ENCODE data around the gene MICALL2.
A peak's percentile ranks its signal among the peaks of the same experiment; 100 is the strongest.

MICALL2 gene

DNA sequence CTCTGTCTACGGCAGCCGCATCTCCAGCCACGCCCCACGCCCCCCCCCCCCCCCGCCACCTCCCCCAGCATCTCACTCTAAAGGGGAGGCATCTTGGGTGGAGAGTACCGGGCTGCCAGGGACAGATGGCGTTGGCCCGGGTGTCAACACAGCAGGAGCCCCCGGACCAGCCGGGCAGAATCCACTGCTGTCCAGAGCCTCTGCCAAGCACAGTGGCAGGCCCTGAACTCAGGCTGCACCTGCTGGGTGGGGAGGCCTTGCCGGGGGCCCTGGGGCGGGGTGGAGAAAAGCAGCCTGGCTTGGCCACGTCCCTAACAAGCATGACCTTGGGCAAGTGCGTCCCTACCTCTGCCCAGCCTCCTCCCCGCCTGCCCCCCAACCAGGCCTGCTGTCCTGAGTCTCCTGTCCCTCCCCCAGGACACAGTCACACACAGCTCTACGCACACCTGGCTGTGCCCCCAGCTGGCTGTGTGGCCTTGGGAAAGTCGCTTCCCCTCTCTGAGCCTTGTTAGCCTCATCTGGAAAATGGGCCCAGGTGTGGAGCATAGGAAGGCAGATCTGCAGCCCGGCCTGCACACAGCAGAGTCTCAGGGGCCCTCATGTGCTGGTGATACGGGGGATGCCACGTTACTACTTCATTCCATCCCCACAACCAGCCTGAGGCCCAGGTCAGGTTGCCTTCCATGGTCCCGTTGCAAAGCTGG is 45.2 kb downstream of the MICALL2 start:
- no peak for DNase-seq (ENCODE audit: low spot score)

- peak; percentile 78 for DNase-seq (ENCODE audit: low spot score)
These were observed 46.7 kb downstream of the MICALL2 start for GRCh38 chr7:1412322-1413261.

DNA sequence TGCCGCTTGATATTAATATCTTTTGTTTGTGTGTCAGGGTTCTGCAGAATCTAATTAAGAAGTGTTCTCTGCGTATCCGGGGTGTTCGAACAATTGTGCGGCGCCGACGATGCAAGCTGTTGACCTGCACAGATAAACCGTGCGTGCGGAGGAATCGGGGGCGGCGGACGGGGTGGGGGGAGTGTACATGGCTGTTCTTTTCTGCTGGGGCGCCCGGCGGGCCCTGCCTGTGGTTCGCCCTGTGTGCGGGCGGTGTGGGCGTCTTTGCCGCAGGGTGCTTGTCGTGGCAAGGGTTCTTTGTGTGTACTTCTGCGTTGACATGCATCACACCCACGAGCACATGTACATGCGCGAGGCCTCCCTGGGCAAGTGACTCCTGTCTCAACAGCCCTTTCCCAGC is 47.9 kb downstream of the MICALL2 start:
- no peak for DNase-seq (ENCODE audit: low spot score)

GRCh38 chr7:1410992-1411391 is 48.3 kb downstream of the MICALL2 start:
- DNase-seq (ENCODE audit: low spot score) = no peak

DNA sequence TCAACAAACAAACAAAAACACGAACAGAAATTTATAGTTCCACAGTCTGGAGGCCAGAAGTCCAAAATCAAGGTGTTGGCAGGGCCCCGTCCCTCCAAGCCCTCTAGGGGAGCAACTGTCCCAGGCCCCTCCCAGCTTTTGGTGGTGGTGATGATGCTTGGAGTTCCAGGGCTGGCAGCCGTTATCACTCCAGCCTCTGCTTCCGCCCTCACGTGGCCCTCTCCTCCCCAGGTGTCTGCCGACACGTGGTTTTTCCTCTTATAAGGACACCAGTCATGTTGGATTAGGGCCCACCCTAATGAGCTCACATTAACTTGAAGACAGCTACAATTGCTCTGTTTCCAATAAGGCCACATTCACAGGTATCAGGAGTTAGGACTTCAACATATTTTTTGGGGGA is 49.7 kb downstream of the MICALL2 start:
- DNase-seq (ENCODE audit: low spot score) = no peak

DNA sequence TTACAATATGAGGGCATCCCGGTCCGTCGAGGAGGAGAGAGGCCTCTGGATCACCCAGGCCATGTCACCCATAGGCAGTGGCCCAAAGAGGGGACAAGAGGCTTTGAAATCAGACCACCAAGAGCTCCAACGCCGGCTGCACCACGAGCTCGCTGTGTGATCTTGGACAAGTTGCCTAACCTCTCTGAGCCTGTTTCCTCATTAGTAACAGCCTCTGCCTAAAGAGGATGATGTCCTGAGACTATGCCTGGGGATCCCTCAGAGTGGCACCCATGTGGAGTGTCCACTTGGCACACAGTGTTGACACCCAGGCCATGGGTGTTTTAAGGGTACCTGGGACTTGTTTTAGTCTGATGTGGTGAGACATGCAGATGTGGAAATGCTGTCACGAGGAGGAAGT is 50.8 kb downstream of the MICALL2 start:
- no peak for DNase-seq (ENCODE audit: low spot score)

- DNase-seq (ENCODE audit: low spot score) = no peak
These were observed 51.4 kb downstream of the MICALL2 start for GRCh38 chr7:1407892-1408291.

DNA sequence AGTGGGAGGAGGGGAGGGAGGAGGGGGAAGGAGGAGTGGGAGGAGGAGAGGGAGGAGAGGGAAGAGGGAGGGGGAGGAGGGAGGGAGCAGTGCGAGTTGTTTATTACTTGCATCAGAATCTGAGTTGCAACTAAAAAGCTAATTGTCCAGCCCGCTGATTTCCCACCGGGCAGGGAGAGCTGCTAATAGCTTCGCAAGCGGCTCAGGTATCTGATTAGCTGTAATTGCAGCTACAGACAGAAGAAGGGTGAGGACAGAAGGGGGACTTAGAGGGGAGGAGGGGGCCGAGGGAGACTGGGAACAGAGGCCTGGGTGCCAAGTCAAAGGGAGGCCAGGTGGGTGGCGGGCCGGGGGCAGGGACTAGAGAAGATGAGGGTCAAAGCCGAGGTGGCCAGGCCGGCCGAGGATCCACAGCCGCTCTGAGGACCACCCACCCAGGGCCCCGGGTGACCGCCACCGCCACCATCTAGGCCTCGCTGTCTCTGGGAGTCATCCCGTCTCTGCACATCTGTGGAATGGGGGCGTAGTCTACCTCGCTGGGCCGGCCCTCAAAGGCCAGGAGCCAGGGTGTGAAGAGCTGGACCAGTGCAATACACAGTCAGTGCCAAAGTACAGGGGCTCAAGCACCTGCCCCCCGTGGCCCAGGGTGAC is 54.2 kb downstream of the MICALL2 start:
- no peak for DNase-seq (ENCODE audit: low spot score)

- DNase-seq (ENCODE audit: low spot score) = no peak
These were observed 54.8 kb downstream of the MICALL2 start for GRCh38 chr7:1404460-1404809.

DNA sequence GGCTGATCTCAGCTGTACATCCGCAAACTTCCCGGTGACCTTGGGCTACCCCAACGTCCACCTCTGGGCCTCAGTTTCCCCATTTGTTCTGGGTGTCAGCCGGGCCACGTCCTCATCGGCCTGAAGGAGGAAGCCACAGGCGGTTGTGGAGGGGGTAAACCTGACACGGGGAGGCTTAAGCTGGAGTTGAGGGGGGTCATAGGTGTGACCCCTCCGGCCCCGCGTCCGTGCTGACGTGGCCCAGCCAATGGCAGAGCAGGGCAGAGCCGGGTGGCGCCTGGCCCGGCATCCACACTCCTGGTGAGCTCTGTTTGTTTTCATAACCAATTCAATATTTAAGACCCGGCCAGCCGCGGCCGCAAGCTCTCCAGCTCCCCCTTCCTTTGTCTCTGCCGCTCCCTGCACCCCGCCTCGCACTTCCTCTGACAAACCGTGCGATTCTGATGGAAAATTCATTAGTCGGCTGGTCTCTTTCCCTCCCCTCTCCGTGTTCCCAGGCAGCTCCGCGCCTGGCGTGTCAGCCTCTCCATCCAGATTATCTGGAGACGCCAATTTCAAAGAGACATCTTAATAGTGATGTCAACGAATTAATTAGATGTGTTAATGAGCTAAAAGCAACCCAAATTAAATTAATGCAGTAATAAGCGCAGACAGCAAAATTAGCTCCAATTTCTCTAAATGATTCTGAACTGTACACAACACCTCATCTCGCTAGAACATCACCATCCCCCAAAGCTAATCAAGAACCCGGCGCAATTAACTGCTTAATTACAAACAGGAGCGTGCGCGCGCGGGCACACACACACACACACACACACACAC is 55.4 kb downstream of the MICALL2 start:
- peak; percentile 6 for DNase-seq (ENCODE audit: low spot score)

DNA sequence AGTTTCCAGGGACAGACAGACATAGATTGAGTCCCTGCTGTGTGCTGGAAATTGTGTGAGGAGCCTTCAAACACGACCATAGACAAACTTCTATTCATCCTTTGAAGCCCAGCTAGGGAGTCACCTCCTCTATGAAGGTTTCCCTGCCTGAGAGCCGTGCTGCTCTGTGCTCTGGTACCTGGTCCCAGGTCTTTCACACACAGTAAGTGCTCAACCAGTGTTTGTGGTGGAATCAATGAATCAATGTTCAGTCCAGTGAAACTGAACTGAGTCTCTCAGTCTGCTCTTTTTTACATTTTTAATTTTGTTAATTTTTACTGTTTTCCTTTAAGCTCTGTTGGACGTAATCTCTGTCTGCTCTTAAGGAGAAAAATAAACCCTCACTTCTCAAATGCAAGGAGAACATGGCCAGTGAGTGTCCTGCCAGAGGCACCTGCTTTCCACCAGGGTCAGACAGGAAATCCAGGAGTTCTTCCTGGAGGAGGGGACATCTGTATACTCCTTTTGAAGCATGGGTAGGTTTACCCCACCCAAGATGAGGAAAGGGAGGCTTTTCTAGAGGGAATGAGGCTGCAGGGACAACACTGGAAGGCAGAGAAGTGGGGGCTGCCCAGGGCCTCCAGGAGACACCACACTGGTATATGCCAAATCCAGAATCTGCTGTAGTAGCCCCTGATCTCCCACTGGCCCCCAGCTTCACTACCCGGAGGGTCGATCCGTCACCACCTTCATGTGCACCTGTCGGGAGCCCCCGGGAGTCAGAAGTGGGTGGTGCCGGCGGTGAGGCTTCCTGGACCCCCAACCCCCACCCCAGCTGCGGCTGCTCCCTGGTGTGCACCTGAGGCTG is 56.3 kb downstream of the MICALL2 start:
- no peak for DNase-seq (ENCODE audit: low spot score)

DNA sequence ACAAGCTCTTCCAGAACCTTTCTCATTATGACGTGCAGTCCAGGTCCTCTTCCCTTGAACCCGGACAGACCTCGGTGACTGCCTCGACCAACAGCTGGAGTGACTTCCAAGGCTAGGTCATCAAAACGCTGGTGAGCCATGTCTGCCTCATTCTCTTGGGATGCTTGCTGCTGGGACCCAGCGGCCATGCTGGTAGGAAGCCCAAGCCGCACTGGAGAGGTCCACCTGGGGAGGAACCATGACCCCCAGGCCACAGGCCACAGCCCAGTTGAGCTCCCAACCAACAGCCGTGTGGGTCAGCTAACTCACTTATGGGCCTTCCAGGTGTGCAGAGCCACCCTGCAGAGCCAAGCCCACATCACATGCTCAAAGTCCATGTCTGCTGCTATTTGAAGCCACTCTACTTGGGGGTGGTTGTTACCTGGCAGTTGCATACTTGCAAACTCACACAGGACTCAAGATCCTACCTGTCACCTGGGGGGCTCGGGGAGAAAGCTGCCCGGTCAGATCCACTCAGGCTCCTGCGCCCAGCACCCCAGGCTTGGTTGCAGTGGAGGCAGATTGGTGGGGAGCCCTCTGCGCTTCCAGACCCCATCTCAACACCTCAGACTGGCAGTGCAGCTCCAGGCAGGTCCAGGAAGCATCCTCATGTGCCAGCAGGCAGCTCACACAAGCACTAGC is 57.0 kb downstream of the MICALL2 start:
- no peak for DNase-seq (ENCODE audit: low spot score)

- peak; percentile 30 for DNase-seq (ENCODE audit: low spot score)
These were observed 58.3 kb downstream of the MICALL2 start for GRCh38 chr7:1401011-1401410.

GRCh38 chr7:1400371-1400770 is 58.9 kb downstream of the MICALL2 start:
- no peak for DNase-seq (ENCODE audit: low spot score)

- peak; percentile 20 for DNase-seq (ENCODE audit: low spot score)
These were observed 61.6 kb downstream of the MICALL2 start for GRCh38 chr7:1397491-1398327.

DNA sequence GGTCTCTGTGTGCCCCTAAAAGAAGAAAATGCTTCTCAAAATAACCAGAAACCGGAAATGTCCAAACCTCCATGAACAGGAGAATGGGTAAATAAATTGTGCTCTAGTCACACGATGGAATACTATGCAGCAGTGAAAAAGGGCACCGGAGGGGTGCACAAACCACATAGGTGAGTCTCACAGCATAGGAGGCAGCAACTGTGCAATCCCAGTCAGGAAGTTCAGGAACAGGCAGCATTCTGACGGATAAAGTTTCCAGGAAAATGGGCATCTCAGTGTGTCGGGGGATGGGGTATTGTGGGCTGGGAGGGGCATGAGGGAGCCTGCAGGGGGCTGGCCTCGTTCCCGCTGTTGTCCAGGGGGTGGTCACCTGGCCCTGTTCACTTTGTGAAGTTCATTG is 63.1 kb downstream of the MICALL2 start:
- DNase-seq (ENCODE audit: low spot score) = no peak

DNA sequence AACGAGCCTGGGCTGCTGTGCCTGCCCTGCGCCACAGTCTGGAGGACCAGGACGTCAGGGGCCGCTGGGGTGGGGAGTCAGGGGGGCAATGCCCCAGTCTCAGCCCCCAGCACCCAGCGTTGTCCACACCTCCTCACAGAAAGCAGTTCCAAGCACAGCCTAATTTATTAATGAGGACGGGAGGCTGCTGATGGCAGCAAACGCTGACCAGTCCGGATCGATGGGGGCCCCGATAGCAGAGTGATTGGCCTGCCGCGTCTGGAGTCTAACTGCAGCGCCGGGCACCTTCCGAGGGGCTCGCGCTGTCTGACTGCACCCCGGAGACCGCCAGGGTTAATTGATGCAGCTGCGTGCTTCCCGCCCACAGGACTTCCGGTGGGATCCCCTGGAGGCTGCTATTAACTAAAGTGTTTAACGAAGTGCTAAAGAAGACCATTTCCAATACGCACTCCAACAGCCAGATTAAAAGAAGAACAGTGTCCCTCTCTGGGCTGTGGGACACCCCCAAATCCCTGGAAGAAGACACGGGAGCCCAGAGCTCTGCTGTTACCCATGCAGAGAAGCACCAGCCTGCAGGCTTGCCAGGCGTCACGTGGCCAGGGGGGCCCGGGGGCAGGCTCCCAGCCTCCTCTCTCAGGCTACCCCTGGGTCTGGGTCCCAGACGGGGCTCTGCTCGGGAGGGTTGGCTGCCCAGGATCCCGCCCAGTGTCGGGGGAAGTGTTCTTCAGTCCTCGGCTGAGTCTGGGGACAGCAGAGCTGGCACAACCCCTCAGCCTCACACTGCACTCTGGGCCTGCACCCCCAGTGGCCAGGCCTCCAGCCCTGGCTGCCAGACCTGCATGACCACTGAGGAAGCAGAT is 63.8 kb downstream of the MICALL2 start:
- no peak for DNase-seq (ENCODE audit: low spot score)

- DNase-seq (ENCODE audit: low spot score) = no peak
These were observed 64.9 kb downstream of the MICALL2 start for GRCh38 chr7:1394371-1394770.

DNA sequence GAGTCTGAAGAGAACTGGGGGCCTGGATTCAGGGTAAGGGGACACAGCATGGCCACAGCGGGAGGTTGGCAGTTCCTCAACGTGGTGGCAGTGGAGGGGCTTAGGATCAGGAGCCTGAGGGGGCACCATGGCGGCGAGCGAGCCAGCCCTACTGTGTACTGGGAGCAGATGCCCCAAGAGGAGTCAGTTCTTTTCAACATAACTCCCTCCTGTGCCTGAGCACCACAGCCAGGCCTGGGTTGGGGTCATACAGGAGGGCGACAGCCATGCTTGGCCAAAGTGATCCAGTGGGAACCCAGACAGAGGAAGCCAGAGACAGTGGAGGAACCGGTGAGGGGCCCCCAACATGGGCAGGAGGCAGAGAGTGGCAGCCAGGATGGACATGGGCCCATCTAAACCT is 65.8 kb downstream of the MICALL2 start:
- DNase-seq (ENCODE audit: low spot score) = no peak
